Non-pigmented ciliary epithelial cell (primary cell): ENCODE data around the gene CHID1.

Experiments used
- DNase-seq: peaks from one replicate; pipeline ENCODE4 v3.0.0-alpha.2; 2010; ENCODE audit warnings: low read depth

The CHID1 gene

GRCh38 chr11:864898-865297 is 45.7 kb downstream of the CHID1 start:
- no peak for DNase-seq

GRCh38 chr11:863910-864827 is 46.4 kb downstream of the CHID1 start:
- no peak for DNase-seq

GRCh38 chr11:863023-863909 is 47.3 kb downstream of the CHID1 start:
- no peak for DNase-seq

GRCh38 chr11:862696-863022 is 48.0 kb downstream of the CHID1 start:
- DNase-seq, result no peak

- DNase-seq, result no peak
These were observed 48.4 kb downstream of the CHID1 start for GRCh38 chr11:862081-862661.

GRCh38 chr11:861105-861479 is 49.5 kb downstream of the CHID1 start:
- DNase-seq, result no peak

- DNase-seq, result no peak
These were observed 50.1 kb downstream of the CHID1 start for GRCh38 chr11:860234-861104.

GRCh38 chr11:859394-860131 is 51.0 kb downstream of the CHID1 start:
- peak; percentile 59 for DNase-seq

GRCh38 chr11:858762-859339 is 51.8 kb downstream of the CHID1 start:
- no peak for DNase-seq

GRCh38 chr11:858053-858761 is 52.4 kb downstream of the CHID1 start:
- no peak for DNase-seq

- no peak for DNase-seq
These were observed 54.2 kb downstream of the CHID1 start for GRCh38 chr11:856397-856796.

GRCh38 chr11:855796-856195 is 54.8 kb downstream of the CHID1 start:
- DNase-seq, result no peak

- no peak for DNase-seq
These were observed 55.3 kb downstream of the CHID1 start for GRCh38 chr11:855330-855674.

GRCh38 chr11:854601-855329 is 55.8 kb downstream of the CHID1 start:
- DNase-seq, result no peak

GRCh38 chr11:853682-854448 is 56.7 kb downstream of the CHID1 start:
- no peak for DNase-seq

- no peak for DNase-seq
These were observed 57.8 kb downstream of the CHID1 start for GRCh38 chr11:852762-853161.

GRCh38 chr11:850775-851763 is 59.5 kb downstream of the CHID1 start:
- DNase-seq, result no peak
